Suprapubic skin (tissue), 4 donors: Measurements from ENCODE around the gene WDR36.

Source experiments
- EP300 ChIP-seq: sonication (generic); formaldehyde crosslinking; IDR thresholded peaks from one replicate; pipeline ENCODE4 v1.6.1; 2017; ENCODE audit warnings: antibody characterized with exemption
- POLR2A ChIP-seq, 2 donors: fragments of 450-650 bp; IDR thresholded peaks; one replicate each; pipeline ENCODE4 v1.6.1; 2017; ENCODE audit warnings: antibody characterized with exemption in 2 of 2, mild to moderate bottlenecking in 2 of 2, moderate library complexity in 2 of 2
- POLR2AphosphoS5 ChIP-seq, 3 donors: sonication (generic); formaldehyde crosslinking; IDR thresholded peaks; one replicate each; pipeline ENCODE4 v1.6.1; 2017; ENCODE audit warnings: antibody characterized with exemption in 3 of 3
- TF ChIP-seq, protein P1 (sequence below), 2 donors: fragments of 200-600 bp in 1 of 2; fragments of 450-650 bp in 1 of 2; sonication (generic) in 1 of 2; IDR thresholded peaks; one replicate each; pipeline ENCODE4 v1.5.1; 2016 to 2019; ENCODE audit warnings: antibody characterized with exemption in 2 of 2, mild to moderate bottlenecking in 1 of 2, moderate library complexity in 1 of 2

DNA sequence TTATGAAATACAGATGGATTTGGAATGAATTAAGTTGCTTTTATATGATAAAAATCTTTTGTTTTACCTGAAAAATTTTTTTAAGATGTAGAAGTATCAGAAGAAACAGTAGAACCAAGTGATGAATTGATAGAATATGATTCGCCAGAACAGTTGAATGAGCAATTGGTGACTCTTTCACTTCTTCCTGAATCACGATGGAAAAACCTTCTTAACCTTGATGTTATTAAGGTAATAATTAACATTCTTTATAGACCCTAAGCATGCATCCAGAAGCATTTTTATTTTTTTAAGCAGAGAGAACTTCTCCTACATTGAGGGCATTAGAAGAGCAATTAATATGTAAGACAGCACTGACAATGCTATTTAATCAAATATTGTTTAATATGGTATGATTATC, 28.8 kb downstream of the WDR36 start:
- TF ChIP-seq, protein P1, sequence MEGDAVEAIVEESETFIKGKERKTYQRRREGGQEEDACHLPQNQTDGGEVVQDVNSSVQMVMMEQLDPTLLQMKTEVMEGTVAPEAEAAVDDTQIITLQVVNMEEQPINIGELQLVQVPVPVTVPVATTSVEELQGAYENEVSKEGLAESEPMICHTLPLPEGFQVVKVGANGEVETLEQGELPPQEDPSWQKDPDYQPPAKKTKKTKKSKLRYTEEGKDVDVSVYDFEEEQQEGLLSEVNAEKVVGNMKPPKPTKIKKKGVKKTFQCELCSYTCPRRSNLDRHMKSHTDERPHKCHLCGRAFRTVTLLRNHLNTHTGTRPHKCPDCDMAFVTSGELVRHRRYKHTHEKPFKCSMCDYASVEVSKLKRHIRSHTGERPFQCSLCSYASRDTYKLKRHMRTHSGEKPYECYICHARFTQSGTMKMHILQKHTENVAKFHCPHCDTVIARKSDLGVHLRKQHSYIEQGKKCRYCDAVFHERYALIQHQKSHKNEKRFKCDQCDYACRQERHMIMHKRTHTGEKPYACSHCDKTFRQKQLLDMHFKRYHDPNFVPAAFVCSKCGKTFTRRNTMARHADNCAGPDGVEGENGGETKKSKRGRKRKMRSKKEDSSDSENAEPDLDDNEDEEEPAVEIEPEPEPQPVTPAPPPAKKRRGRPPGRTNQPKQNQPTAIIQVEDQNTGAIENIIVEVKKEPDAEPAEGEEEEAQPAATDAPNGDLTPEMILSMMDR (IDR thresholded peaks at IDR 0.05), result no peak
- TF ChIP-seq EP300 (no peak), POLR2AphosphoS5 (IDR thresholded peaks at IDR 0.05) (no peak), POLR2A (IDR thresholded peaks at IDR 0.05) (no peak)
